A549 (cell line): Measurements from ENCODE around the gene KCNJ9.

Experiments used
- BHLHE40 ChIP-seq: IDR thresholded peaks from 2 replicates; pipeline ENCODE4 v1.6.1; 2012; ENCODE audit warnings: low read depth, low read length, inconsistent platforms
- CTCF ChIP-seq: fragments of >200 bp; sonication (Bioruptor Twin); formaldehyde crosslinking; IDR thresholded peaks from 3 replicates; pipeline ENCODE4 v1.5.1; 2016
- SMC3 ChIP-seq: fragments of >200 bp; sonication (Bioruptor Twin); formaldehyde crosslinking; IDR thresholded peaks from 3 replicates; pipeline ENCODE4 v1.6.1; 2018; ENCODE audit warnings: inconsistent platforms

- no peak for TF ChIP-seq CTCF
- TF ChIP-seq BHLHE40 = no peak
- no peak for TF ChIP-seq SMC3
Observed at GRCh38 chr1:160117300-160117699, 36.0 kb downstream of the KCNJ9 start.
